Stimulated activated CD8-positive, alpha-beta memory T cell treated with anti-CD3 and anti-CD28 coated beads, Interleukin-15, amount 100 ng/mL, for 48 hours (primary cell): ENCODE measurements around the gene MACC1.
"Not testable (repeated sequence)": the region's sequence is repeated elsewhere in the genome, so short reads cannot be mapped to it uniquely, and the experiment has no call there.

ENCODE experiments used
- DNase-seq, 2 donors: peaks; one replicate each; pipeline ENCODE4 v3.0.0-alpha.2; 2020; ENCODE audit warnings: low read depth in 2 of 2

MACC1 gene

GRCh38 chr7:20131776-20132175, 85.4 kb downstream of the MACC1 start:
- no peak for DNase-seq

- DNase-seq: no peak
These were observed 87.3 kb downstream of the MACC1 start for GRCh38 chr7:20129920-20130319.

GRCh38 chr7:20128001-20128400, 89.2 kb downstream of the MACC1 start:
- DNase-seq: no peak

GRCh38 chr7:20126060-20126459, 91.1 kb downstream of the MACC1 start:
- not testable (repeated sequence) for DNase-seq

- not testable (repeated sequence) for DNase-seq
These were observed 93.1 kb downstream of the MACC1 start for GRCh38 chr7:20124087-20124486.

GRCh38 chr7:20122653-20123316, 94.4 kb downstream of the MACC1 start:
- not testable (repeated sequence) for DNase-seq

- DNase-seq: no peak
These were observed 95.1 kb downstream of the MACC1 start for GRCh38 chr7:20122073-20122472.

- no peak for DNase-seq
These were observed 95.8 kb downstream of the MACC1 start for GRCh38 chr7:20121404-20121803.

GRCh38 chr7:20120611-20121168, 96.5 kb downstream of the MACC1 start:
- not testable (repeated sequence) for DNase-seq

GRCh38 chr7:20116869-20117268, 100.3 kb downstream of the MACC1 start:
- no peak for DNase-seq

GRCh38 chr7:20114468-20114867, 102.7 kb downstream of the MACC1 start:
- no peak for DNase-seq

GRCh38 chr7:20113427-20114027, 103.7 kb downstream of the MACC1 start:
- no peak for DNase-seq

GRCh38 chr7:20112696-20113095, 104.5 kb downstream of the MACC1 start:
- DNase-seq: no peak

- DNase-seq: no peak
These were observed 105.2 kb downstream of the MACC1 start for GRCh38 chr7:20111821-20112542.

GRCh38 chr7:20107582-20107981, 109.6 kb downstream of the MACC1 start:
- no peak for DNase-seq

GRCh38 chr7:20104696-20105095, 112.5 kb downstream of the MACC1 start:
- DNase-seq: no peak

GRCh38 chr7:20102982-20103381, 114.2 kb downstream of the MACC1 start:
- DNase-seq: no peak

GRCh38 chr7:20095862-20096261, 121.3 kb downstream of the MACC1 start:
- no peak for DNase-seq

- no peak for DNase-seq
These were observed 121.7 kb downstream of the MACC1 start for GRCh38 chr7:20095436-20095835.

GRCh38 chr7:20089431-20089830, 127.8 kb downstream of the MACC1 start:
- DNase-seq: no peak

- DNase-seq: no peak
These were observed 132.1 kb downstream of the MACC1 start for GRCh38 chr7:20085086-20085485.
